Neural progenitor cell (in vitro differentiated cells): ENCODE results near the gene TSHZ1. TPM values are rescaled to one million over a fixed set of nuclear protein-coding genes. Genes with fewer than 3 reads are reported as not detected.

Experiments used
- DNase-seq: peaks from one replicate; pipeline ENCODE4 v3.0.0-alpha.2; 2016; ENCODE audit warnings: low spot score
- H2AFZ ChIP-seq: fragments of 200-600 bp; sonication (generic); replicated peaks from 2 replicates; pipeline ENCODE4 v1.6.1; 2016; ENCODE audit warnings: antibody characterized with exemption
- H3F3A ChIP-seq: fragments of 200-600 bp; sonication (generic); 2 replicates; pipeline ENCODE4 v1.6.1; 2016; ENCODE audit warnings: antibody characterized with exemption, low read depth
- H3K27ac ChIP-seq: fragments of 200-600 bp; sonication (generic); 2 replicates; pipeline ENCODE4 v1.5.1; 2016; ENCODE audit warnings: mild to moderate bottlenecking
- H3K27me3 ChIP-seq: fragments of 200-600 bp; sonication (generic); 2 replicates; pipeline ENCODE4 v1.6.1; 2016; ENCODE audit warnings: mild to moderate bottlenecking, moderate library complexity
- H3K36me3 ChIP-seq: fragments of 200-600 bp; sonication (generic); 2 replicates; pipeline ENCODE4 v1.5.1; 2016
- H3K4me1 ChIP-seq: fragments of 200-600 bp; sonication (generic); 2 replicates; pipeline ENCODE4 v1.6.1; 2016; ENCODE audit warnings: mixed run types
- H3K4me2 ChIP-seq: fragments of 200-600 bp; sonication (generic); 2 replicates; pipeline ENCODE4 v1.6.1; 2016
- H3K4me3 ChIP-seq: fragments of 200-600 bp; sonication (generic); 2 replicates; pipeline ENCODE4 v1.5.1; 2016
- H3K79me2 ChIP-seq: fragments of 200-600 bp; sonication (generic); 2 replicates; pipeline ENCODE4 v1.6.1; 2016; ENCODE audit warnings: low read depth
- H3K9ac ChIP-seq: fragments of 200-600 bp; sonication (generic); 2 replicates; pipeline ENCODE4 v1.6.1; 2016
- H3K9me3 ChIP-seq: fragments of 200-600 bp; sonication (generic); 2 replicates; pipeline ENCODE4 v1.5.1; 2016; ENCODE audit warnings: low read depth
- H4K20me1 ChIP-seq: fragments of 200-600 bp; sonication (generic); 2 replicates; pipeline ENCODE4 v1.6.1; 2016; ENCODE audit warnings: low read depth
- H3K27ac Mint-ChIP-seq: 3 replicates; pipeline ENCODE4 v1.8.0; 2021; ENCODE audit warnings: mixed read lengths
- H3K27me3 Mint-ChIP-seq: 2 replicates; pipeline ENCODE4 v1.8.0; 2022; ENCODE audit warnings: low read depth, mild to moderate bottlenecking, inconsistent platforms, moderate library complexity, mixed read lengths; ENCODE audit not compliant: insufficient read depth
- H3K36me3 Mint-ChIP-seq: 3 replicates; pipeline ENCODE4 v1.8.0; 2021; ENCODE audit warnings: mixed read lengths
- H3K4me1 Mint-ChIP-seq: 3 replicates; pipeline ENCODE4 v1.8.0; 2021; ENCODE audit warnings: mixed read lengths
- H3K4me3 Mint-ChIP-seq: 3 replicates; pipeline ENCODE4 v1.8.0; 2021; ENCODE audit warnings: mild to moderate bottlenecking, moderate library complexity, mixed read lengths
- H3K9me3 Mint-ChIP-seq: 3 replicates; pipeline ENCODE4 v1.8.0; 2020; ENCODE audit warnings: mixed read lengths
- CTCF ChIP-seq: fragments of 200-600 bp; sonication (generic); IDR thresholded peaks from 2 replicates; pipeline ENCODE4 v1.5.1; 2017; ENCODE audit warnings: antibody characterized with exemption, mild to moderate bottlenecking
- EZH2 ChIP-seq: fragments of 200-600 bp; sonication (generic); IDR thresholded peaks from 2 replicates; pipeline ENCODE4 v1.6.1; 2017; ENCODE audit warnings: antibody characterized with exemption, mild to moderate bottlenecking, moderate library complexity
- EZH2phosphoT487 ChIP-seq: fragments of 200-600 bp; sonication (generic); IDR thresholded peaks from 2 replicates; pipeline ENCODE4 v1.6.1; 2017; ENCODE audit warnings: antibody characterized with exemption
- total RNA-seq: library from RNA; depleted of rRNA; stranded (reverse); fragments of >200 nt; gene quantifications from 2 replicates; pipeline ENCODE4 v1.2.3, GENCODE V29; 2015; ENCODE audit warnings: low replicate concordance

The TSHZ1 gene
- total RNA-seq, 1 donor from 2014 or later, result 0.06 TPM

GRCh38 chr18:75264195-75264594, 53.6 kb downstream of the TSHZ1 start:
- TF ChIP-seq EZH2 (no peak), EZH2phosphoT487 (no peak), CTCF (no peak)
- peaks cover 14% of the 10 kb centered on the region for H3K4me1 Mint-ChIP-seq
- no peaks in the 10 kb centered on the region for H3K9me3 Mint-ChIP-seq
- H3K4me1 ChIP-seq, result no peaks in the 10 kb centered on the region
- H3K27me3 ChIP-seq, result no peaks in the 10 kb centered on the region
- no peak overlapping the region for H3K4me2 ChIP-seq
- H3K27ac Mint-ChIP-seq, result no peak overlapping the region
- H3F3A ChIP-seq, result no peaks in the 10 kb centered on the region
- H3K4me3 Mint-ChIP-seq, result no peak overlapping the region
- no peaks in the 10 kb centered on the region for H3K79me2 ChIP-seq
- no peak overlapping the region for H3K27ac ChIP-seq
- H2AFZ ChIP-seq, result no peak overlapping the region
- H3K36me3 ChIP-seq, result no peaks in the 10 kb centered on the region
- H3K9me3 ChIP-seq, result no peaks in the 10 kb centered on the region
- no peaks in the 10 kb centered on the region for H3K36me3 Mint-ChIP-seq
- no peak overlapping the region for H3K9ac ChIP-seq
- H3K27me3 Mint-ChIP-seq, result no peaks in the 10 kb centered on the region
- no peaks in the 10 kb centered on the region for H4K20me1 ChIP-seq
- no peak for DNase-seq
- no peak overlapping the region for H3K4me3 ChIP-seq

GRCh38 chr18:75264926-75265597, 54.5 kb downstream of the TSHZ1 start:
- no peaks in the 10 kb centered on the region for H3K36me3 Mint-ChIP-seq
- no peak overlapping the region for H3K9ac ChIP-seq
- peaks cover 18% of the 10 kb centered on the region for H3K4me1 Mint-ChIP-seq
- no peak overlapping the region for H2AFZ ChIP-seq
- H4K20me1 ChIP-seq, result no peaks in the 10 kb centered on the region
- no peak overlapping the region for H3K4me3 Mint-ChIP-seq
- H3K4me3 ChIP-seq, result no peak overlapping the region
- H3K27ac ChIP-seq, result no peak overlapping the region
- H3K4me2 ChIP-seq, result no peak overlapping the region
- no peaks in the 10 kb centered on the region for H3F3A ChIP-seq
- no peaks in the 10 kb centered on the region for H3K27me3 Mint-ChIP-seq
- no peak for DNase-seq
- H3K27me3 ChIP-seq, result no peaks in the 10 kb centered on the region
- H3K36me3 ChIP-seq, result no peaks in the 10 kb centered on the region
- H3K27ac Mint-ChIP-seq, result no peak overlapping the region
- TF ChIP-seq EZH2phosphoT487 (no peak), EZH2 (no peak), CTCF (no peak)
- no peaks in the 10 kb centered on the region for H3K9me3 ChIP-seq
- H3K4me1 ChIP-seq, result no peaks in the 10 kb centered on the region
- H3K79me2 ChIP-seq, result no peaks in the 10 kb centered on the region
- H3K9me3 Mint-ChIP-seq, result no peaks in the 10 kb centered on the region

GRCh38 chr18:75265872-75266271, 55.3 kb downstream of the TSHZ1 start:
- Histone ChIP-seq H3K4me2 (no peak overlapping the region), H3K4me3 (no peak overlapping the region), H3K4me1 (no peaks in the 10 kb centered on the region), H4K20me1 (no peaks in the 10 kb centered on the region), H3K9ac (no peak overlapping the region), H3F3A (no peaks in the 10 kb centered on the region), H2AFZ (no peak overlapping the region), H3K27ac (no peak overlapping the region), H3K27me3 (no peaks in the 10 kb centered on the region), H3K79me2 (no peaks in the 10 kb centered on the region), H3K9me3 (no peaks in the 10 kb centered on the region), H3K36me3 (no peaks in the 10 kb centered on the region)
- TF ChIP-seq CTCF (no peak), EZH2 (no peak), EZH2phosphoT487 (no peak)
- no peaks in the 10 kb centered on the region for H3K9me3 Mint-ChIP-seq
- no peak overlapping the region for H3K4me3 Mint-ChIP-seq
- H3K27me3 Mint-ChIP-seq, result no peaks in the 10 kb centered on the region
- no peak overlapping the region for H3K27ac Mint-ChIP-seq
- H3K4me1 Mint-ChIP-seq, result peaks cover 18% of the 10 kb centered on the region
- no peak for DNase-seq
- no peaks in the 10 kb centered on the region for H3K36me3 Mint-ChIP-seq
